AG04450 (cell line): ENCODE results near the gene EFEMP2. TPM values are rescaled to one million over a fixed set of nuclear protein-coding genes. Genes with fewer than 3 reads are reported as not detected.

Experiments
- CTCF ChIA-PET: fragments of 300-600, 350-600 bp; formaldehyde crosslinking; extraction: SDS; loops from one replicate; lab custom pipeline; 2022; ENCODE audit warnings: antibody characterized with exemption, inconsistent platforms; lab: Charles Lee
- POLR2A ChIA-PET: fragments of 350-600 bp; formaldehyde crosslinking; extraction: SDS; loops from one replicate; lab custom pipeline; 2021; ENCODE audit warnings: antibody characterized with exemption, inconsistent platforms; lab: Yijun Ruan, JAX
- DNase-seq: peaks from one replicate; pipeline ENCODE4 v3.0.0-alpha.2; 2011; ENCODE audit warnings: low read depth, low spot score
- H3K27ac ChIP-seq: one replicate; pipeline ENCODE4 v1.5.1; 2012; ENCODE audit warnings: low read depth, low read length, control low read depth
- H3K27me3 ChIP-seq: one replicate; pipeline ENCODE4 v1.6.0; 2012; ENCODE audit warnings: low read length; ENCODE audit not compliant: control insufficient read depth, insufficient read depth
- H3K4me3 ChIP-seq: 2 replicates; pipeline ENCODE4 v1.5.1; 2011; ENCODE audit warnings: mild to moderate bottlenecking, low read depth, low read length, control low read depth
- H3K9me3 ChIP-seq: 2 replicates; pipeline ENCODE4 v1.5.1; 2012; ENCODE audit warnings: low read length; ENCODE audit not compliant: control insufficient read depth, insufficient read depth
- CTCF ChIP-seq: IDR thresholded peaks from 2 replicates; pipeline ENCODE4 v1.5.1; 2011; ENCODE audit warnings: low read depth, low read length, control low read depth, inconsistent platforms
- polyA plus RNA-seq: library from polyadenylated mRNA; depleted of rRNA; stranded (reverse); fragments of >200 nt; gene quantifications from 2 replicates; pipeline ENCODE4 v1.2.3, GENCODE V29; 2011

EFEMP2 gene
- polyA plus RNA-seq, 1 experiment = 190 TPM

DNA sequence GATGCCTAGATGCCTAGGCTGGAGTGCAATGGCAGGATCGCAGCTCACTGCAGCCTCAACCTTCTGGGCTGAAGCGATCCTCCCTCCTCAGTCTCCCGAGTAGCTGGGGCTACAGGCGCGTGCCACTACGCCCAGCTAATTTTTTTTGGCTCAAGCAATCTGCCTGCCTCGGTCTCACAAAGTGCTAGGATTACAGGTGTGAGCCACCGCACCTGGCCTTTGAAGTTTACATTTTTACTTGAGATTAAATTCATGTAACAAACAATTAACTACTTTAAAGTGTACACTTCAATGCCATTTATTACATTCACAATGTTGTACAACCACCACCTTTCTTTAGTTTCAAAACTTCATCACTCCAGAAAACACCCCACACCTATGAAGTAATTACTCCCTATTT, 31.1 kb upstream of the EFEMP2 start:
- Histone ChIP-seq H3K4me3 (no peak overlapping the region), H3K27ac (peak overlapping the region; percentile 87), H3K27me3 (no peaks in the 10 kb centered on the region), H3K9me3 (no peaks in the 10 kb centered on the region; the same call in 1 of the 2 replicates)
- no peak for DNase-seq
- CTCF ChIA-PET = interaction anchor here (4.1 kb wide), 1 partner anchor 15 kb away, joined by 30 read pairs; the partner anchor contains the start of genes CCDC85B and FIBP
- POLR2A ChIA-PET = interaction anchor here (6.4 to 6.7 kb wide), 2 partner anchors 10 to 14 kb away, joined by 98 to 153 read pairs; partner anchors contain the start of genes CCDC85B and FIBP
- TF ChIP-seq CTCF = no peak

DNA sequence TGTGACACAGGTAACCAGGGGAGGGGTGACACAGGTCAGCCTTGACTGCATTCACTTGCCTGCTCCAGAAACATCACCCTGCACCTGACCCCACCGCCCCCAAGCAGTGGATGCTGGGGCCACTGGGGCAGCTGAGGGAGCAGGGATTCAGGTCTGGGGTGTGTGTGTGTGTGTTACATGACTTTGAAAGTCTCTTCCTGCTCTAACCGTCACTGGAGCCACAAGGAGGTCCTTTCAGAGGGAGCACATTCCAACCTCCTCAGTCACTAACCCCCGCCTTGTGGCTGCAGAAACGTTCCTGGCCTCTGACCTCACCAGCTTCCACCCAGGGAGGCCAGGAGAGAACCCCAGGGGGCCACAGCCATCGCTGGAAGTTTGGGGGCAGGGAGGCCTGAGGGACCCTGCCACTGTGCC, 30.5 kb upstream of the EFEMP2 start:
- ChIA-PET CTCF (interaction anchor here (4.1 kb wide), 1 partner anchor 14 kb away, joined by 30 read pairs; the partner anchor contains the start of genes CCDC85B and FIBP), POLR2A (interaction anchor here (6.4 to 6.7 kb wide), 2 partner anchors 11 to 13 kb away, joined by 98 to 153 read pairs; partner anchors contain the start of genes CCDC85B and FIBP)
- Histone ChIP-seq H3K27ac (peak overlapping the region; percentile 87), H3K4me3 (0 out of 2 replicates have a peak overlapping the region, but pooled peaks have one; percentile 17), H3K27me3 (no peaks in the 10 kb centered on the region), H3K9me3 (no peaks in the 10 kb centered on the region; the same call in 1 of the 2 replicates)
- no peak for TF ChIP-seq CTCF
- no peak for DNase-seq

DNA sequence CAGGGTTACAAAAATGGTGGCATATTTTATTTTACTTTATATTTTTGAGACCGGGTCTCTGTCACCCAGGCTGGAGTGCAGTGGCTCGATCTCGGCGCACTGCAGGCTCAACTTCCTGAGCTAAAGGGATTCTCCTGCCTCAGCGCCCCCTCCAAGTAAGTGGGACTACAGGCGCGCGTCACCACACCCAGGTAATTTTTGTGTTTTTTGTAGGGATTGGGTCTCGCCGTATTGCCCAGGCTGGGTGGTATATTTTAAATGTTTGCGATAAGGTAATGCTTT, 28.2 kb upstream of the EFEMP2 start:
- TF ChIP-seq CTCF = no peak
- no peak overlapping the region for H3K4me3 ChIP-seq
- CTCF ChIA-PET = interaction anchor here (0.6 to 4.1 kb wide), 4 partner anchors 11 to 33 kb away, joined by 3 to 30 read pairs (median 6); partner anchors contain the start of genes CCDC85B and FIBP
- DNase-seq = no peak
- POLR2A ChIA-PET = interaction anchor here (0.6 to 6.7 kb wide), 11 partner anchors 11 to 1507 kb away, joined by 3 to 153 read pairs (median 4); partner anchors contain the start of genes C11orf68, CCDC85B, CFL1 and FIBP
- no peaks in the 10 kb centered on the region for H3K27me3 ChIP-seq
- peak overlapping the region; percentile 87 for H3K27ac ChIP-seq
- H3K9me3 ChIP-seq = no peaks in the 10 kb centered on the region; the same call in 1 of the 2 replicates

- H3K27ac ChIP-seq = peak within 1 kb of the TSS; percentile 97
- ChIA-PET CTCF (interaction anchor here (0.6 to 5.1 kb wide), 4 partner anchors 11 to 34 kb away, joined by 3 to 33 read pairs (median 19); partner anchors contain the start of genes CCDC85B and FIBP), POLR2A (interaction anchor here (0.6 to 6.7 kb wide), 12 partner anchors 10 to 1507 kb away, joined by 3 to 153 read pairs (median 4); partner anchors contain the start of genes C11orf68, CCDC85B, CFL1 and FIBP)
- no peaks in the 10 kb centered on the region; the same call in 1 of the 2 replicates for H3K9me3 ChIP-seq
- no peak for TF ChIP-seq CTCF
- H3K27me3 ChIP-seq = no peaks in the 10 kb centered on the region
- peak; percentile 89 for DNase-seq
- peak within 1 kb of the TSS; percentile 96 for H3K4me3 ChIP-seq
Observed at GRCh38 chr11:65900125-65900898, 27.7 kb upstream of the EFEMP2 start, which contains the start of gene FOSL1. Gene FOSL1 (minus strand): TSS chr11:65900388. CDS start chr11:65900339, 49 bp downstream.
